Sigmoid colon (tissue), 4 donors: ENCODE data around the gene ACOT7.

Experiments used
- POLR2A ChIP-seq, 2 donors: fragments of 450-650 bp; IDR thresholded peaks; one replicate each; pipeline ENCODE4 v1.6.1; 2016; ENCODE audit warnings: antibody characterized with exemption in 2 of 2, mild to moderate bottlenecking in 2 of 2, moderate library complexity in 2 of 2
- POLR2AphosphoS5 ChIP-seq, 4 donors: sonication (generic); formaldehyde crosslinking; IDR thresholded peaks; one replicate each; pipeline ENCODE4 v1.6.1; 2017; ENCODE audit warnings: antibody characterized with exemption in 4 of 4

GRCh38 chr1:6241887-6242740, 151.5 kb downstream of the ACOT7 start:
- TF ChIP-seq POLR2AphosphoS5 (IDR thresholded peaks at IDR 0.05) = no peak
- no peak for TF ChIP-seq POLR2A (IDR thresholded peaks at IDR 0.05)
